ENCODE data around the gene B3GALT5. TPM values are rescaled to one million over a fixed set of nuclear protein-coding genes. Genes with fewer than 3 reads are reported as not detected.

Gene B3GALT5
- total RNA-seq, 1 experiment from 2014 or later, result 1.5 TPM

DNA sequence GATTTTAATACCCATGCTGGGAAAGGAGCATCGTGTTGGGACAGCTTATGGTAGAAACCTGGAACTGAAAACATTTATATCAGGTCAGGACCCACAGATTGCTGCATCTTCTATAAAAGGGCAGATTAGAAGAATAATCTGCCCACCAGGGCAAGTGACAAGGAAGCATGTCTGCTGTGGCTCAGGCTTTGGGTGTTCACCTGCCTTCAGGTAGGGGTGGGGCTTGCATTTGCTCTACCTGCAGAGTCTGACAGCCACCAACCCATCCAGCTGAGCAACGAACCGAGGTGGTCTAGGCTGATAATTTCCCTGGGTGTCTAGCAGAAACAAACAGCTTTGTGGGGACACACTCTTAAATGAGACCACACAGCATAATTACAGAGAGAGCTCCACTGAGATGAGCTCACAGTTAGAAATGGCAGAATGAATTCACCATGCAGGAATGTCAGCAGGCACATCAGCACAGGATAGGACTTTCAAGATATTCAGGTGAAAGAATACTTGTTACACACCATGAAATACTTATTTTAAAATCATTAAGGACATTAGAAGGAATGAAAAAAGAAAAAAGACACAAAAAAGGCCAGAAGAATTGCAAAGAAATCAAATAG lies 36.1 kb upstream of the B3GALT5 start:
- no peak overlapping the region for H3K9ac ChIP-seq (ENCODE audit: low read length)
- no peak for DNase-seq
- no peak for ATAC-seq
- no peaks in the 10 kb centered on the region for H3K9me2 ChIP-seq (replicated peaks; ENCODE audit: low read length)
- H3K4me3 ChIP-seq (ENCODE audit: low read length), result no peak overlapping the region
- CTCF ChIA-PET, result no interaction called here
- H3K4me2 ChIP-seq (ENCODE audit: low read length), result no peak overlapping the region
- no peaks in the 10 kb centered on the region for H3K36me3 ChIP-seq (ENCODE audit: low read depth, low read length)
- no peaks in the 10 kb centered on the region for H3F3A ChIP-seq (ENCODE audit: low read length, unreplicated experiment)
- BruUV-seq (replicated peaks), result no TSS peak
- no peak overlapping the region for H3K27ac ChIP-seq (ENCODE audit: low read length)
- POLR2A ChIA-PET (ENCODE audit: unreplicated experiment), result no interaction called here
- intact Hi-C loops (cut with micrococcal nuclease), result no loop called here
- peaks cover 30% of the 10 kb centered on the region for H3K27me3 ChIP-seq (ENCODE audit: low read length)
- no peaks in the 10 kb centered on the region for H3K4me1 ChIP-seq (ENCODE audit: insufficient read depth, low read length)
- H4K20me1 ChIP-seq (ENCODE audit: low read length), result no peaks in the 10 kb centered on the region
- no peak for TF ChIP-seq EZH2 (IDR thresholded peaks at IDR 0.05; ENCODE audit: low read length, unreplicated experiment)
- no peak for TF ChIP-seq EZH2phosphoT487 (IDR thresholded peaks at IDR 0.05; ENCODE audit: borderline replicate concordance, low read length)
- no peak for TF ChIP-seq CTCF (conservative IDR thresholded peaks at IDR 0.05; ENCODE audit: low read depth, low read length)
- no peaks in the 10 kb centered on the region for H3K9me3 ChIP-seq (ENCODE audit: low read length)
- H2AFZ ChIP-seq (ENCODE audit: low read length), result no peak overlapping the region
- H3K79me2 ChIP-seq (ENCODE audit: low read length), result no peaks in the 10 kb centered on the region

DNA sequence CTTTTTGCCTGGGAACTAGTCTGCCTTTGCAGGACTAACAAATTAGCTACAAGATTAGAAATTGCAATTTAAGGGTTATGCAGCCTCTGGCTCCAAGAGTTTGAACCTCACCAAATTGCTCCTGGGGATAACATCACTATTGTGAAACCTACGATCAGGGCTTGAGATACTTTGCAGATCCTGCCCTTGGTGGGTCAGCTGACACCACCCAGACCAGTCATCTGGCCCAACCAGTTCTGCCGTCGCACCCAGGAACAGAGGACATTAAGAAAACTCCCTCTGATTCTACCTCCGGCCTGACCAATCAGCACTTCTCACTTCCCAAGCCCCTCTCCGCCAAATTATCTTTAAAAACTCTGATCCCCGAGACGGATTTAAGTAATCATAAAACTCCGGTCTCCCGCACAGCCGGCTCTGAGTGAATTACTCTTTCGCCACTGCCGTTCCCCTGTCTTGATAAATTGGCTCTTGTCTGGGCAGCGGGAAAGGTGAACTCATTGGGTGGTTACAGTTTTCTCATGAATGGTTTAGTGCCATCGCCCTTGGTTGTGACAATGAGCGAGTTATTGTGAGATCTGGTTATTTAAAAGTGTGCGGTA lies 32.9 kb upstream of the B3GALT5 start:
- BruUV-seq (replicated peaks), result no TSS peak
- TF ChIP-seq EZH2phosphoT487 (IDR thresholded peaks at IDR 0.05; ENCODE audit: borderline replicate concordance, low read length) (no peak), EZH2 (IDR thresholded peaks at IDR 0.05; ENCODE audit: low read length, unreplicated experiment) (no peak), CTCF (conservative IDR thresholded peaks at IDR 0.05; ENCODE audit: low read depth, low read length) (no peak)
- H4K20me1 ChIP-seq (ENCODE audit: low read length), result no peaks in the 10 kb centered on the region
- ChIA-PET CTCF (no interaction called here), POLR2A (ENCODE audit: unreplicated experiment) (no interaction called here)
- no peaks in the 10 kb centered on the region for H3K9me2 ChIP-seq (replicated peaks; ENCODE audit: low read length)
- peaks cover 12% of the 10 kb centered on the region; the same call in 1 of the 2 replicates for H3K27me3 ChIP-seq (ENCODE audit: low read length)
- H3K4me3 ChIP-seq (ENCODE audit: low read length), result no peak overlapping the region
- H3K4me1 ChIP-seq (ENCODE audit: insufficient read depth, low read length), result no peaks in the 10 kb centered on the region
- DNase-seq, result no peak
- ATAC-seq, result no peak
- H2AFZ ChIP-seq (ENCODE audit: low read length), result no peak overlapping the region
- no peaks in the 10 kb centered on the region for H3K36me3 ChIP-seq (ENCODE audit: low read depth, low read length)
- intact Hi-C loops (cut with micrococcal nuclease), result no loop called here
- no peaks in the 10 kb centered on the region for H3K79me2 ChIP-seq (ENCODE audit: low read length)
- no peaks in the 10 kb centered on the region for H3K9me3 ChIP-seq (ENCODE audit: low read length)
- H3F3A ChIP-seq (ENCODE audit: low read length, unreplicated experiment), result no peaks in the 10 kb centered on the region
- H3K4me2 ChIP-seq (ENCODE audit: low read length), result no peak overlapping the region
- H3K27ac ChIP-seq (ENCODE audit: low read length), result no peak overlapping the region
- H3K9ac ChIP-seq (ENCODE audit: low read length), result no peak overlapping the region

DNA sequence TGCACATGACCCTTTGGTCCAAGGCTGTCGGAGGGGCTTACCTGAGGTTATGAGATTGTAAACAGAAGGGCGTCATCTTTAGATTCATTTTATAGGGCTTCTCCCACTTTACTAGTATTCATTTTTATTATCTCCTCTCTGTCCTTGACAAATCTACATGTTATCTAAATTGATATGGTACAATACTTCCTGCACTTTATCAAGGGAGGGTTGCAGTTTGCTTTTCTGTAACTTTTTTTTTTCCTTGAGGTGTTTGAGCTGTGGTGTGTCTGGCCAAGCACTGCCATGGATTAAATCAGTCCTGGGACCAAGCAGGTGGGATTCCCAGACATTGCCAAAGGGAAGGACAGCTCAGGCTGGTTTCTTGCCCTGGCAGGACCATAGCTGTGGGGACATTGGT lies 32.0 kb upstream of the B3GALT5 start:
- Histone ChIP-seq H3K9me3 (ENCODE audit: low read length) (no peaks in the 10 kb centered on the region), H3K4me1 (ENCODE audit: insufficient read depth, low read length) (no peaks in the 10 kb centered on the region), H3F3A (ENCODE audit: low read length, unreplicated experiment) (no peaks in the 10 kb centered on the region), H3K9ac (ENCODE audit: low read length) (no peak overlapping the region), H3K27me3 (ENCODE audit: low read length) (peaks cover 12% of the 10 kb centered on the region; the same call in 1 of the 2 replicates), H3K79me2 (ENCODE audit: low read length) (no peaks in the 10 kb centered on the region), H3K36me3 (ENCODE audit: low read depth, low read length) (no peaks in the 10 kb centered on the region), H3K9me2 (replicated peaks; ENCODE audit: low read length) (no peaks in the 10 kb centered on the region), H3K4me2 (ENCODE audit: low read length) (no peak overlapping the region), H2AFZ (ENCODE audit: low read length) (no peak overlapping the region), H3K27ac (ENCODE audit: low read length) (no peak overlapping the region), H3K4me3 (ENCODE audit: low read length) (no peak overlapping the region), H4K20me1 (ENCODE audit: low read length) (no peaks in the 10 kb centered on the region)
- ATAC-seq (no peak), DNase-seq (no peak)
- ChIA-PET CTCF (no interaction called here), POLR2A (ENCODE audit: unreplicated experiment) (no interaction called here)
- BruUV-seq (replicated peaks), result no TSS peak
- TF ChIP-seq EZH2 (IDR thresholded peaks at IDR 0.05; ENCODE audit: low read length, unreplicated experiment) (no peak), CTCF (conservative IDR thresholded peaks at IDR 0.05; ENCODE audit: low read depth, low read length) (no peak), EZH2phosphoT487 (IDR thresholded peaks at IDR 0.05; ENCODE audit: borderline replicate concordance, low read length) (no peak)
- intact Hi-C loops (cut with micrococcal nuclease), result no loop called here

Data from PC-3 (cell line).